Esophagus (tissue), 2 donors: ENCODE measurements around the gene PTGS2. TPM values are rescaled to one million over a fixed set of nuclear protein-coding genes. Genes with fewer than 3 reads are reported as not detected.

Experiments
- H3K27ac ChIP-seq, 2 donors: one replicate each; pipeline ENCODE4 v1.5.1; 2013; ENCODE audit warnings: low read depth in 2 of 2, mild to moderate bottlenecking in 2 of 2, inconsistent platforms in 1 of 2, low read length in 1 of 2, moderate library complexity in 1 of 2
- H3K27me3 ChIP-seq, 2 donors: one replicate each; pipeline ENCODE4 v1.6.1; 2013; ENCODE audit warnings: low read length in 2 of 2, control low read depth in 1 of 2, mild to moderate bottlenecking in 1 of 2; ENCODE audit not compliant: insufficient read depth in 2 of 2, control insufficient read depth in 1 of 2
- H3K36me3 ChIP-seq, 2 donors: one replicate each; pipeline ENCODE4 v1.6.1; 2013; ENCODE audit warnings: low read length in 1 of 2; ENCODE audit not compliant: control insufficient read depth in 2 of 2, insufficient read depth in 2 of 2
- H3K4me1 ChIP-seq, 2 donors: one replicate each; pipeline ENCODE4 v1.6.1; 2013; ENCODE audit warnings: low read length in 1 of 2; ENCODE audit not compliant: control insufficient read depth in 2 of 2, insufficient read depth in 2 of 2
- H3K4me3 ChIP-seq, 2 donors: one replicate each; pipeline ENCODE4 v1.5.1; 2013; ENCODE audit warnings: low read length in 2 of 2, mild to moderate bottlenecking in 2 of 2, low read depth in 1 of 2, moderate library complexity in 1 of 2
- H3K9me3 ChIP-seq, 2 donors: one replicate each; pipeline ENCODE4 v1.6.1; 2013; ENCODE audit warnings: mild to moderate bottlenecking in 2 of 2, low read depth in 1 of 2, low read length in 1 of 2, moderate library complexity in 1 of 2; ENCODE audit not compliant: control insufficient read depth in 2 of 2, insufficient read depth in 1 of 2
- WGBS, 2 donors: extraction: QIAGEN DNeasy Blood & Tissue Kit; methylation state at CpG; one replicate each; pipeline ENCODE4 v1.1.7; 2013; 5-methylcytosine and 5-hydroxymethylcytosine counted together
- polyA plus RNA-seq, 2 donors: library from polyadenylated mRNA; stranded (reverse); fragments of 200-250 nt; gene quantifications; one replicate each; pipeline ENCODE4 v1.2.3, GENCODE V29; 2013
- donor health status: healthy with polysubstance abuse.
- donor health status: Bipolar disorder and iron deficiency.

PTGS2 gene
- polyA plus RNA-seq, result 1 to 10 TPM in 1 of 2 donors, under 1 TPM in 1; 0.29 to 1.4 TPM

- no peaks in the 10 kb centered on the region for H3K36me3 ChIP-seq
- peak within 1 kb of the TSS; percentile 83 to 87 for H3K27ac ChIP-seq
- no peaks in the 10 kb centered on the region for H3K27me3 ChIP-seq
- peak within 1 kb of the TSS; percentile 53 to 63 for H3K4me3 ChIP-seq
- 1% methylated on average over 52 of the region's 52 CpGs for WGBS, 2 donors
- no peaks in the 10 kb centered on the region for H3K9me3 ChIP-seq
- no peaks in the 10 kb centered on the region for H3K4me1 ChIP-seq
Observed at GRCh38 chr1:186680245-186681061, at the start of gene PTGS2. PTGS2 (minus strand) TSS chr1:186680423; CDS start chr1:186680290, 133 bp downstream.

DNA sequence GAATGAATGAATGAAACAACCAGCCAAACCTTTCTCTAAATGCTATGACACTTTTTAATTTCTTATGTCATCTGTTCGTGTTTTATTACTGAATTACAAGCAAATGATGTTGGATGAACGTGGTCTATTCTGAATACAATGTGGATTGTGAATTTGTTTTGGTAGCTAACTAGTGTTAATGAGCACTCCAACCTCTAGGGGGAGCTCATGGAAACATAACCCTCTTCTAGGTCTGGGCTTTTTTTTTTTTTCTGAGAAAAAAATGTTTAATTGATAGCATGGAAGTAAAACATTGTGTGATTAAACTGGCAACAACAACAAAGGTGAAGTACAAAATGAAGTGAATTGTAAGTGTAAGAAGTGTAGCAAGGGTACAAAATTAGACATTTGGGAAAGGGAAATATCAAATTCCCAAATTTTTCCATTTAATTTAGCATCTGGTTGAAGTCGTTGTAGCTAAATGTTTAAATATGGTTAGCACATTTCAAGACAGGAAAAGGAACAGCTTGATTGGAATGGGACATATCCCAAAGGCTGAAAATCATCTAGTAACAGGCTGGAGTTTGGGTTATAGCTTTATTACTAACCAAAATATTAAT, 42.6 kb upstream of the PTGS2 start:
- WGBS, 2 donors, result 60 to 63% methylated on average over 3 of the region's 3 CpGs
- H3K4me3 ChIP-seq, result no peak overlapping the region
- H3K9me3 ChIP-seq, result no peaks in the 10 kb centered on the region
- H3K27me3 ChIP-seq, result no peaks in the 10 kb centered on the region
- H3K27ac ChIP-seq, result no peak overlapping the region
- H3K36me3 ChIP-seq, result no peaks in the 10 kb centered on the region
- no peaks in the 10 kb centered on the region for H3K4me1 ChIP-seq

DNA sequence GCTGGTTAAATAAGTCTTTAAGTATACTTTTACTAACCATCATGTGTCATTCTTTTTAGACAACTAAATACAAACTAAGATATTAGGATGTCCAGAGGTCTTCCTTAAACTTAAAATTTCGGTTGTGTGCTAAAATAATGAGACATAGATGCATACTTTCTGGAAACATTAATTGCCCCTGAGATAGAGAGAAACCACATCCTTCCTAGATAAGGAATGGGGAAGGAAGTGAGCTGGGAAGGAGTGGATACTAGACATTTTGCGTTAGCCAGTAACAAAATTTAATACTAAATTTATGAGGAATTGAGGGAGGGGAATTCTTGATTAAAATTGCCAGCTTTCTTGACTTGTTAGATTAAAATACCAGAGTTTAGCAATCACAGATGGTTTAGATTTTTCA, 37.1 kb upstream of the PTGS2 start:
- H3K27me3 ChIP-seq, result no peaks in the 10 kb centered on the region
- no peaks in the 10 kb centered on the region for H3K4me1 ChIP-seq
- H3K9me3 ChIP-seq, result no peaks in the 10 kb centered on the region
- WGBS, 2 donors, result 60 to 62% methylated on average over 2 of the region's 2 CpGs
- no peaks in the 10 kb centered on the region for H3K36me3 ChIP-seq
- no peak overlapping the region for H3K4me3 ChIP-seq
- H3K27ac ChIP-seq, result no peak overlapping the region

DNA sequence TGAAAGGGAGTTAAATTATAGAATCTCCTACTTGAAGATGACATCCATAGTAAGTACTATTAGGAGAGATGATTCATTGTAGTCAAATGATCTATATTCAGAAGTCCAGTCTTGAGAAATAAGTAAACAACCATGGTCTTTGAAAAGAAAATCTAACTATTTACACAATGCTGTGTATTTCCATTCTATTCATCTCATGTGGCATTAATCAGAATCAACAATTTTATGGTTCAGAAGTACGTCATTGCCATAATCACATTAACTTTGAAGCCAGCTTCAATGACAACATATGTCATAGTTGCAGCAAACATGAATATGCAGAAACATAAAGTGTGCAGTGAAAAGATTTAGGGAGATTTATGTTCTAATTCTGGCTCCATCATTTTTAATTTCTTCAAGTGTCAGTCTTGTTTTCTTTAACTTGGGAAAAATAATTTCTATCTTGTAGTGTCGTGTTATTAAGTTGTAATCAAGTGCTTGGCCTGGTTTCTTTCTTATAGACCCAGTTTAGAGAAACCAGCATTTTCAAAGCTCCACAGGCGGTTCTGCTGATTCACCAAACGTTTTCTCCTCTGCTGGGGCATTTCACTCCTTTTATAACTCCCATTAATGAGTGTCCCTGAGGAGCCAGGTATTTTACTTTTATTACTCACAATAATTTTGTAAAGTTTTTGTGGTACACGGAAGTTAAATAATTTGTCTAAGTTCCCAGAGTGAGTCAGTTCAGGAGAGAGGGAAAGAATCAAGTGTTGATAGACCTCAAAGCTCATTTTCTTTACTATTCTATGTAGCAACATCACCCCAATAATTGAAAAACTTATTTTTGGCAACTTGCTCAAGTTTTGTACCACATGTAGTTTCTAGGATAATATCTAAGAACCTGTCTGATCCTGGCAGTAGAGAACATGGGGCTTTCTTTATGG, 35.9 kb upstream of the PTGS2 start:
- no peaks in the 10 kb centered on the region for H3K4me1 ChIP-seq
- 68 to 71% methylated on average over 5 of the region's 5 CpGs for WGBS, 2 donors
- H3K27me3 ChIP-seq, result no peaks in the 10 kb centered on the region
- H3K27ac ChIP-seq, result no peak overlapping the region
- no peaks in the 10 kb centered on the region for H3K9me3 ChIP-seq
- H3K4me3 ChIP-seq, result no peak overlapping the region
- H3K36me3 ChIP-seq, result no peaks in the 10 kb centered on the region

DNA sequence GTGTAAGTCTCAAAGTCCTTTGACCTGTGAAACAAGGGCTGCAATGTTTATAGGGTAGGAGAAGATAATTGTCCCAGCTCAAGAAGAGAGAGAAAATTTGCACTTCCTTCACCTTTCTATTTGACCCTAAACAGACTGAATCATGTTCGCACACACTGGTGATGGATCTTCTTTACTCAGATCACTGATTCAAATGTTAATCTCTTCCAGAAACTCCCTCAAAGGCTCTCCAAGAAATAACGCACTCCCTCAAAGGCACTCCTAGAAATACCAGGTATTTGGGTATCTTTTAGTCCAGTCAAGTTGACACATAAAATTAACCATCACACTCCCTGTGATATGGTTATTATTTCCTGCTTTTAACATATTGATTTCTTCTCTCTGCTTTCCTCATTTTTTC, 30.5 kb upstream of the PTGS2 start:
- H3K9me3 ChIP-seq, result no peaks in the 10 kb centered on the region
- H3K27ac ChIP-seq, result no peak overlapping the region
- H3K27me3 ChIP-seq, result no peaks in the 10 kb centered on the region
- WGBS, 2 donors, result 62 to 64% methylated on average over 2 of the region's 2 CpGs
- H3K36me3 ChIP-seq, result no peaks in the 10 kb centered on the region
- H3K4me1 ChIP-seq, result no peaks in the 10 kb centered on the region
- no peak overlapping the region for H3K4me3 ChIP-seq

GRCh38 chr1:186708694-186709097, 28.5 kb upstream of the PTGS2 start:
- no peaks in the 10 kb centered on the region for H3K36me3 ChIP-seq
- H3K27me3 ChIP-seq, result no peaks in the 10 kb centered on the region

GRCh38 chr1:186703209-186703766, 23.1 kb upstream of the PTGS2 start:
- WGBS, 2 donors, result 89 to 91% methylated on average over 8 of the region's 8 CpGs
- Histone ChIP-seq H3K4me1 (no peaks in the 10 kb centered on the region), H3K9me3 (no peaks in the 10 kb centered on the region), H3K27me3 (no peaks in the 10 kb centered on the region), H3K36me3 (no peaks in the 10 kb centered on the region), H3K27ac (no peak overlapping the region), H3K4me3 (no peak overlapping the region)

More at GRCh38 chr1:186708694-186709097, 28.5 kb upstream of the PTGS2 start:
- WGBS, 2 donors, result 32 to 59% methylated on average over 2 of the region's 2 CpGs
- H3K4me3 ChIP-seq, result no peak overlapping the region
- H3K9me3 ChIP-seq, result no peaks in the 10 kb centered on the region
- H3K27ac ChIP-seq, result no peak overlapping the region
- H3K4me1 ChIP-seq, result no peaks in the 10 kb centered on the region

DNA sequence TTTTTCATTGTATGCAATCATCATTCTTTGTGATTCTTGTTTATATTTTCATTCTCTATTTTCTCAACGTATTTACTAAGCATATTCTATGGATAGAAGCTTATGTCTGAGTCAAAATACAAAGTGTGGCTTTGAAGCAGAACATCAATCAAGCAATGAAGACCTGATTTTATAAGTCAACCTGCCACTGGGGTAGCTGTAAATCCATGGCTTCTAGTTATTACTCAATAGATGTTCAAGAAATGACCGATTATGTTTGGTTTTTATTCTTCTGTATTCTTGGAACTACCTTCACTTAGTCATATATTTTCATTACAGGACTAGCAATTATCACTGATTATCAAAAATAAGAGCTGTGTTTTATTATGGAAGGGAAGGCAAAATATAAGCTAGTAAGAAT, 20.5 kb upstream of the PTGS2 start:
- Histone ChIP-seq H3K9me3 (no peaks in the 10 kb centered on the region), H3K36me3 (no peaks in the 10 kb centered on the region), H3K27me3 (no peaks in the 10 kb centered on the region), H3K4me1 (no peaks in the 10 kb centered on the region), H3K4me3 (no peak overlapping the region), H3K27ac (no peak overlapping the region)
- WGBS, 2 donors, result 65 to 77% methylated on average over 2 of the region's 2 CpGs

GRCh38 chr1:186699519-186699918, 19.3 kb upstream of the PTGS2 start:
- H3K36me3 ChIP-seq, result no peaks in the 10 kb centered on the region
- WGBS, 2 donors, result 91 to 94% methylated on average over 2 of the region's 2 CpGs
- no peaks in the 10 kb centered on the region for H3K4me1 ChIP-seq
- H3K27ac ChIP-seq, result no peak overlapping the region
- no peak overlapping the region for H3K4me3 ChIP-seq
- H3K27me3 ChIP-seq, result no peaks in the 10 kb centered on the region
- H3K9me3 ChIP-seq, result no peaks in the 10 kb centered on the region
